SK-N-SH treated with all-trans-retinoic acid at 6 μM for 48 hours (cell line): ENCODE measurements around the gene FBXW10B.

ENCODE experiments used
- ESRRG ChIP-seq: fragments of 250-450 bp; sonication (Bioruptor Pico); IDR thresholded peaks from 2 replicates; pipeline ENCODE4 v1.6.1; 2021; ENCODE audit warnings: mild to moderate bottlenecking
- ISL1 ChIP-seq: fragments of 250-450 bp; sonication (Bioruptor Pico); IDR thresholded peaks from 2 replicates; pipeline ENCODE4 v2.1.2; 2022; ENCODE audit warnings: mild to moderate bottlenecking, moderate library complexity
- PPARA ChIP-seq: fragments of 250-450 bp; sonication (Bioruptor Pico); IDR thresholded peaks from 2 replicates; pipeline ENCODE4 v1.5.0; 2020; ENCODE audit warnings: mild to moderate bottlenecking, borderline replicate concordance
- SNAI2 ChIP-seq: fragments of 250-450 bp; sonication (Bioruptor Pico); IDR thresholded peaks from 2 replicates; pipeline ENCODE4 v1.5.0; 2020; ENCODE audit warnings: mild to moderate bottlenecking, moderate library complexity
- ZFP3 ChIP-seq: fragments of 250-450 bp; sonication (Bioruptor Pico); IDR thresholded peaks from 2 replicates; pipeline ENCODE4 v1.5.0; 2020; ENCODE audit warnings: mild to moderate bottlenecking, moderate library complexity
- ZFP30 ChIP-seq: fragments of 450-650 bp; formaldehyde crosslinking; IDR thresholded peaks from 2 replicates; pipeline ENCODE4 v1.5.0; 2022; ENCODE audit warnings: mild to moderate bottlenecking, moderate library complexity
- ZNF565 ChIP-seq: fragments of 450-650 bp; formaldehyde crosslinking; conservative IDR thresholded peaks from 2 replicates; pipeline ENCODE4 v1.5.0; 2020; ENCODE audit warnings: low read depth, mild to moderate bottlenecking, moderate library complexity
- TF ChIP-seq, protein P1 (sequence below): fragments of 250-450 bp; sonication (Bioruptor Pico); IDR thresholded peaks from 2 replicates; pipeline ENCODE4 v1.8.0; 2020; ENCODE audit warnings: mild to moderate bottlenecking, moderate library complexity, borderline replicate concordance
- TF ChIP-seq, protein P2 (sequence below): fragments of 250-450 bp; sonication (Bioruptor Pico); IDR thresholded peaks from 2 replicates; pipeline ENCODE4 v1.5.0; 2020; ENCODE audit warnings: mild to moderate bottlenecking, moderate library complexity
- TF ChIP-seq, protein P3 (sequence below): fragments of 250-450 bp; sonication (Bioruptor Pico); IDR thresholded peaks from 2 replicates; pipeline ENCODE4 v1.5.1; 2020; ENCODE audit warnings: low read depth, mild to moderate bottlenecking, moderate library complexity

DNA sequence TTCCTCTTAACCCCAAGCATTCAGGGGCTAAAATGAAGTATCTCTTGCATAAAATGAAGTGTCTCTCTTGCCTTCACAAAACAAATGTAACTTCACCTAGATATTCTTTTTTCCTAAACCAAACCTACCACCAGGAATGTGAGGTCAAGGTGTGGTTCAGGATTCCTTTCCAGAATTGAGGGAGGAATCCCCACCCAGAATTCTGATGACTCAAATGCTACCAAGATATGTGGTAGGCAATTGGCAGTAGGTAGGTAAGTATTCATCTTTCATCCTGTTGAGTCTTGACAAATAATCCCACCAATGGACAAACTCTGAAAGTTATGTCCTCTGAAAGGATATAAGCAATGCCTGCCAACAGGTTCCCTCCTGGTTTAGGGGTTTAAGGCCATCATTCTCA, 38.4 kb upstream of the FBXW10B start:
- TF ChIP-seq ISL1 (CRISPR knock-in tag) (no peak), ESRRG (no peak), ZFP30 (no peak), SNAI2 (CRISPR knock-in tag) (no peak), ZNF565 (CRISPR knock-in tag) (no peak), ZFP3 (CRISPR knock-in tag) (no peak), PPARA (no peak)
- TF ChIP-seq, protein P1, sequence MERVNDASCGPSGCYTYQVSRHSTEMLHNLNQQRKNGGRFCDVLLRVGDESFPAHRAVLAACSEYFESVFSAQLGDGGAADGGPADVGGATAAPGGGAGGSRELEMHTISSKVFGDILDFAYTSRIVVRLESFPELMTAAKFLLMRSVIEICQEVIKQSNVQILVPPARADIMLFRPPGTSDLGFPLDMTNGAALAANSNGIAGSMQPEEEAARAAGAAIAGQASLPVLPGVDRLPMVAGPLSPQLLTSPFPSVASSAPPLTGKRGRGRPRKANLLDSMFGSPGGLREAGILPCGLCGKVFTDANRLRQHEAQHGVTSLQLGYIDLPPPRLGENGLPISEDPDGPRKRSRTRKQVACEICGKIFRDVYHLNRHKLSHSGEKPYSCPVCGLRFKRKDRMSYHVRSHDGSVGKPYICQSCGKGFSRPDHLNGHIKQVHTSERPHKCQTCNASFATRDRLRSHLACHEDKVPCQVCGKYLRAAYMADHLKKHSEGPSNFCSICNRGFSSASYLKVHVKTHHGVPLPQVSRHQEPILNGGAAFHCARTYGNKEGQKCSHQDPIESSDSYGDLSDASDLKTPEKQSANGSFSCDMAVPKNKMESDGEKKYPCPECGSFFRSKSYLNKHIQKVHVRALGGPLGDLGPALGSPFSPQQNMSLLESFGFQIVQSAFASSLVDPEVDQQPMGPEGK (CRISPR knock-in tag): no peak
- TF ChIP-seq, protein P2, sequence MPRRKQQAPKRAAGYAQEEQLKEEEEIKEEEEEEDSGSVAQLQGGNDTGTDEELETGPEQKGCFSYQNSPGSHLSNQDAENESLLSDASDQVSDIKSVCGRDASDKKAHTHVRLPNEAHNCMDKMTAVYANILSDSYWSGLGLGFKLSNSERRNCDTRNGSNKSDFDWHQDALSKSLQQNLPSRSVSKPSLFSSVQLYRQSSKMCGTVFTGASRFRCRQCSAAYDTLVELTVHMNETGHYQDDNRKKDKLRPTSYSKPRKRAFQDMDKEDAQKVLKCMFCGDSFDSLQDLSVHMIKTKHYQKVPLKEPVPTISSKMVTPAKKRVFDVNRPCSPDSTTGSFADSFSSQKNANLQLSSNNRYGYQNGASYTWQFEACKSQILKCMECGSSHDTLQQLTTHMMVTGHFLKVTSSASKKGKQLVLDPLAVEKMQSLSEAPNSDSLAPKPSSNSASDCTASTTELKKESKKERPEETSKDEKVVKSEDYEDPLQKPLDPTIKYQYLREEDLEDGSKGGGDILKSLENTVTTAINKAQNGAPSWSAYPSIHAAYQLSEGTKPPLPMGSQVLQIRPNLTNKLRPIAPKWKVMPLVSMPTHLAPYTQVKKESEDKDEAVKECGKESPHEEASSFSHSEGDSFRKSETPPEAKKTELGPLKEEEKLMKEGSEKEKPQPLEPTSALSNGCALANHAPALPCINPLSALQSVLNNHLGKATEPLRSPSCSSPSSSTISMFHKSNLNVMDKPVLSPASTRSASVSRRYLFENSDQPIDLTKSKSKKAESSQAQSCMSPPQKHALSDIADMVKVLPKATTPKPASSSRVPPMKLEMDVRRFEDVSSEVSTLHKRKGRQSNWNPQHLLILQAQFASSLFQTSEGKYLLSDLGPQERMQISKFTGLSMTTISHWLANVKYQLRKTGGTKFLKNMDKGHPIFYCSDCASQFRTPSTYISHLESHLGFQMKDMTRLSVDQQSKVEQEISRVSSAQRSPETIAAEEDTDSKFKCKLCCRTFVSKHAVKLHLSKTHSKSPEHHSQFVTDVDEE (CRISPR knock-in tag): no peak
- TF ChIP-seq, protein P3, sequence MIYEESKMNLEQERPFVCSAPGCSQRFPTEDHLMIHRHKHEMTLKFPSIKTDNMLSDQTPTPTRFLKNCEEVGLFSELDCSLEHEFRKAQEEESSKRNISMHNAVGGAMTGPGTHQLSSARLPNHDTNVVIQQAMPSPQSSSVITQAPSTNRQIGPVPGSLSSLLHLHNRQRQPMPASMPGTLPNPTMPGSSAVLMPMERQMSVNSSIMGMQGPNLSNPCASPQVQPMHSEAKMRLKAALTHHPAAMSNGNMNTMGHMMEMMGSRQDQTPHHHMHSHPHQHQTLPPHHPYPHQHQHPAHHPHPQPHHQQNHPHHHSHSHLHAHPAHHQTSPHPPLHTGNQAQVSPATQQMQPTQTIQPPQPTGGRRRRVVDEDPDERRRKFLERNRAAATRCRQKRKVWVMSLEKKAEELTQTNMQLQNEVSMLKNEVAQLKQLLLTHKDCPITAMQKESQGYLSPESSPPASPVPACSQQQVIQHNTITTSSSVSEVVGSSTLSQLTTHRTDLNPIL (CRISPR knock-in tag): no peak
